ENCODE data around the gene SH3RF3. TPM values are rescaled to one million over a fixed set of nuclear protein-coding genes. Genes with fewer than 3 reads are reported as not detected.

The SH3RF3 gene
- total RNA-seq, 2 donors from 2014 or later: 1.3 to 5.6 TPM

GRCh38 chr2:109332880-109333279 is 203.9 kb downstream of the SH3RF3 start:
- Histone ChIP-seq H3K4me1 (no peaks in the 10 kb centered on the region), H3K4me3 (no peak overlapping the region), H3K27me3 (no peaks in the 10 kb centered on the region), H3K27ac (no peak overlapping the region), H3K36me3 (replicated peaks in 1 of 2; ENCODE audit: insufficient read depth in 1 of 2, low read depth in 2 of 2) (no peaks in the 10 kb centered on the region), H3K9me3 (no peaks in the 10 kb centered on the region)
- ATAC-seq: no peak
- no peak for DNase-seq
- intact Hi-C loops (cut with DNase I): no loop called here
- 76 to 90% methylated on average over 9 of the region's 9 CpGs for WGBS, 2 donors
- TF ChIP-seq CTCF (IDR thresholded peaks at IDR 0.05) (no peak), POLR2A (IDR thresholded peaks at IDR 0.05) (no peak)

- H3K27ac ChIP-seq: no peak overlapping the region
- no peaks in the 10 kb centered on the region for H3K9me3 ChIP-seq
- H3K4me1 ChIP-seq: no peaks in the 10 kb centered on the region
- intact Hi-C loops (cut with DNase I): no loop called here
- ATAC-seq (no peak), DNase-seq (no peak)
- H3K36me3 ChIP-seq (replicated peaks in 1 of 2; ENCODE audit: insufficient read depth in 1 of 2, low read depth in 2 of 2): no peaks in the 10 kb centered on the region
- 62 to 67% methylated on average over 7 of the region's 7 CpGs for WGBS, 2 donors
- H3K27me3 ChIP-seq: no peaks in the 10 kb centered on the region
- peak in 3 of 7 experiments; percentile 16 to 24 (median 22) for TF ChIP-seq CTCF (IDR thresholded peaks at IDR 0.05)
- no peak for TF ChIP-seq POLR2A (IDR thresholded peaks at IDR 0.05)
- no peak overlapping the region for H3K4me3 ChIP-seq
Measured at GRCh38 chr2:109333414-109334210, 204.6 kb downstream of the SH3RF3 start.

GRCh38 chr2:109335631-109336176 is 206.7 kb downstream of the SH3RF3 start:
- TF ChIP-seq CTCF (IDR thresholded peaks at IDR 0.05) (no peak), POLR2A (IDR thresholded peaks at IDR 0.05) (no peak)
- no peaks in the 10 kb centered on the region for H3K27me3 ChIP-seq
- no peak overlapping the region for H3K27ac ChIP-seq
- DNase-seq (no peak), ATAC-seq (no peak)
- intact Hi-C loops (cut with DNase I): no loop called here
- H3K4me1 ChIP-seq: no peaks in the 10 kb centered on the region
- H3K9me3 ChIP-seq: no peaks in the 10 kb centered on the region
- no peaks in the 10 kb centered on the region for H3K36me3 ChIP-seq (replicated peaks in 1 of 2; ENCODE audit: insufficient read depth in 1 of 2, low read depth in 2 of 2)
- 51 to 76% methylated on average over 12 of the region's 12 CpGs for whole genome bisulfite sequencing, 2 donors
- H3K4me3 ChIP-seq: no peak overlapping the region

GRCh38 chr2:109336296-109336695 is 207.3 kb downstream of the SH3RF3 start:
- no peak for DNase-seq
- no peak overlapping the region for H3K27ac ChIP-seq

More at GRCh38 chr2:109336296-109336695, 207.3 kb downstream of the SH3RF3 start:
- no peak for TF ChIP-seq POLR2A (IDR thresholded peaks at IDR 0.05)
- TF ChIP-seq CTCF (IDR thresholded peaks at IDR 0.05): no peak
- Histone ChIP-seq H3K27me3 (no peaks in the 10 kb centered on the region), H3K4me3 (no peak overlapping the region), H3K36me3 (replicated peaks in 1 of 2; ENCODE audit: insufficient read depth in 1 of 2, low read depth in 2 of 2) (no peaks in the 10 kb centered on the region), H3K9me3 (no peaks in the 10 kb centered on the region), H3K4me1 (no peaks in the 10 kb centered on the region)
- intact Hi-C loops (cut with DNase I): no loop called here
- no peak for ATAC-seq
- WGBS, 2 donors: 32 to 38% methylated on average over 6 of the region's 6 CpGs
